CD14-positive monocyte (primary cell): Measurements from ENCODE around the gene ST3GAL3. TPM values are rescaled to one million over a fixed set of nuclear protein-coding genes. Genes with fewer than 3 reads are reported as not detected.

Experiments
- DNase-seq, 3 donors: peaks; one replicate each; pipeline ENCODE4 v3.0.0-alpha.2; 2011 to 2022
- H2AFZ ChIP-seq: 2 replicates; pipeline ENCODE4 v1.6.0; 2012; ENCODE audit warnings: mild to moderate bottlenecking, low read depth, low read length, inconsistent platforms; ENCODE audit not compliant: insufficient read depth, poor library complexity, severe bottlenecking
- H3K27ac ChIP-seq, 2 donors: 1 replicate in 1 of 2; 2 replicates in 1 of 2; pipeline ENCODE4 v1.5.1; 2012 to 2013; ENCODE audit warnings: low read length in 2 of 2, control low read depth in 1 of 2, inconsistent platforms in 1 of 2, low read depth in 1 of 2, mild to moderate bottlenecking in 1 of 2
- H3K27me3 ChIP-seq, 2 donors: one replicate each; pipeline versions ENCODE4 v1.6.0 to v1.6.1; 2011 to 2013; ENCODE audit warnings: low read length in 2 of 2; ENCODE audit not compliant: control insufficient read depth in 2 of 2, insufficient read depth in 2 of 2
- H3K36me3 ChIP-seq, 2 donors: replicated peaks in 1 of 2; 1 replicate in 1 of 2; 2 replicates in 1 of 2; pipeline versions ENCODE4 v1.5.1 to v1.6.1; 2012 to 2013; ENCODE audit warnings: low read length in 2 of 2, control low read depth in 1 of 2, inconsistent platforms in 1 of 2, mild to moderate bottlenecking in 1 of 2; ENCODE audit not compliant: insufficient read depth in 2 of 2, control insufficient read depth in 1 of 2
- H3K4me1 ChIP-seq, 2 donors: 1 replicate in 1 of 2; 2 replicates in 1 of 2; pipeline versions ENCODE4 v1.5.1 to v1.6.1; 2012 to 2013; ENCODE audit warnings: low read length in 2 of 2, control low read depth in 1 of 2, inconsistent platforms in 1 of 2, mild to moderate bottlenecking in 1 of 2, moderate library complexity in 1 of 2; ENCODE audit not compliant: insufficient read depth in 2 of 2, control insufficient read depth in 1 of 2
- H3K4me2 ChIP-seq: replicated peaks from 2 replicates; pipeline ENCODE3; 2012; ENCODE audit warnings: low read length, moderate library complexity, mild to moderate bottlenecking; ENCODE audit not compliant: poor library complexity, severe bottlenecking; ENCODE audit errors: extremely low read depth
- H3K4me3 ChIP-seq, 3 experiments: fragments of 200-600 bp in 1 of 3; sonication (generic) in 1 of 3; replicated peaks in 1 of 3; 1 replicate in 2 of 3; 2 replicates in 1 of 3; pipeline ENCODE4 v1.5.1; 2011 to 2013; ENCODE audit warnings: low read length in 3 of 3, mild to moderate bottlenecking in 3 of 3, control low read depth in 2 of 3, low read depth in 2 of 3, inconsistent platforms in 1 of 3, moderate library complexity in 1 of 3
- H3K79me2 ChIP-seq: 2 replicates; pipeline ENCODE4 v1.6.0; 2012; ENCODE audit warnings: mild to moderate bottlenecking, control low read depth, inconsistent platforms, low read length, moderate library complexity; ENCODE audit not compliant: insufficient read depth
- H3K9ac ChIP-seq: 2 replicates; pipeline ENCODE4 v1.6.0; 2017; ENCODE audit warnings: low read length, mild to moderate bottlenecking; ENCODE audit not compliant: insufficient read depth, poor library complexity, severe bottlenecking
- H3K9me3 ChIP-seq, 2 donors: replicated peaks in 1 of 2; 1 replicate in 1 of 2; 2 replicates in 1 of 2; pipeline versions ENCODE4 v1.5.1 to v1.6.1; 2012 to 2013; ENCODE audit warnings: low read length in 2 of 2, control low read depth in 1 of 2; ENCODE audit not compliant: control insufficient read depth in 1 of 2, insufficient read depth in 1 of 2
- H4K20me1 ChIP-seq: 2 replicates; pipeline ENCODE4 v1.6.0; 2012; ENCODE audit warnings: mild to moderate bottlenecking, low read length, control low read depth, moderate library complexity; ENCODE audit not compliant: insufficient read depth
- H3K27ac Mint-ChIP-seq, 7 donors: one replicate each; pipeline ENCODE4 v1.8.0; 2020; ENCODE audit warnings: mild to moderate bottlenecking in 7 of 7, mixed read lengths in 7 of 7, moderate library complexity in 6 of 7, inconsistent platforms in 2 of 7
- H3K27me3 Mint-ChIP-seq, 3 donors: one replicate each; pipeline ENCODE4 v1.8.0; 2021 to 2022; ENCODE audit warnings: low read depth in 3 of 3, mild to moderate bottlenecking in 3 of 3, mixed read lengths in 3 of 3, moderate library complexity in 3 of 3, inconsistent platforms in 1 of 3
- H3K36me3 Mint-ChIP-seq, 2 donors: one replicate each; pipeline ENCODE4 v1.8.0; 2020; ENCODE audit warnings: mixed read lengths in 2 of 2, inconsistent platforms in 1 of 2, mild to moderate bottlenecking in 1 of 2
- H3K4me1 Mint-ChIP-seq: one replicate; pipeline ENCODE4 v1.8.0; 2020; ENCODE audit warnings: mild to moderate bottlenecking, mixed read lengths
- H3K4me3 Mint-ChIP-seq, 2 donors: one replicate each; pipeline ENCODE4 v1.8.0; 2020; ENCODE audit warnings: mild to moderate bottlenecking in 2 of 2, mixed read lengths in 2 of 2, moderate library complexity in 1 of 2
- H3K9me3 Mint-ChIP-seq, 7 donors: one replicate each; pipeline ENCODE4 v1.8.0; 2020 to 2022; ENCODE audit warnings: mixed read lengths in 7 of 7, mild to moderate bottlenecking in 6 of 7, moderate library complexity in 6 of 7, inconsistent platforms in 2 of 7
- CTCF ChIP-seq: fragments of 200-600 bp; IDR thresholded peaks from one replicate; pipeline ENCODE4 v1.8.0; 2022; ENCODE audit warnings: antibody characterized with exemption, mild to moderate bottlenecking
- WGBS: methylation state at CpG from one replicate; pipeline ENCODE4 v1.1.5; 2013; ENCODE audit warnings: missing lambda C conversion rate; ENCODE audit not compliant: insufficient coverage; 5-methylcytosine and 5-hydroxymethylcytosine counted together
- intact Hi-C, 2 donors: fragments of 100-400 bp; cut with micrococcal nuclease; formaldehyde crosslinking; loops; one replicate each; pipeline versions ENCODE4 v1.15.0 to v1.15.1; 2023
- polyA plus RNA-seq, 3 donors: library from polyadenylated mRNA; depleted of rRNA in 1 of 3; unstranded in 2 of 3; stranded (reverse) in 1 of 3; fragments of 300-500 nt in 2 of 3; fragments of >200 nt in 1 of 3; fragmentation: Illumina TruSeq in 2 of 3; gene quantifications; 1 replicate in 2 of 3; 2 replicates in 1 of 3; pipeline ENCODE4 v1.2.3, GENCODE V29; 2012 to 2021

Gene ST3GAL3
- polyA plus RNA-seq, 3 donors, result 1.6 to 4.5 (median 2.1) TPM

GRCh38 chr1:43977376-43978263 is 270.3 kb downstream of the ST3GAL3 start:
- peak overlapping the region in 1 of 3 experiments; percentile 98 for H3K4me3 ChIP-seq
- DNase-seq, result peak in 2 of 3 donors; percentile 24 to 33

More at GRCh38 chr1:43977376-43978263, 270.3 kb downstream of the ST3GAL3 start:
- H3K79me2 ChIP-seq, result peaks cover 35% of the 10 kb centered on the region
- Mint-ChIP-seq H3K27me3 (peaks cover 4 to 8% (median 6%) of the 10 kb centered on the region in 3 donors), H3K4me1 (peaks cover 59% of the 10 kb centered on the region), H3K4me3 (peak overlapping the region; percentile 89 to 99), H3K36me3 (peaks cover 31 to 32% of the 10 kb centered on the region in 2 donors), H3K9me3 (peaks cover 0 to 1% (median 0%) of the 10 kb centered on the region in 7 donors), H3K27ac (peak overlapping the region; percentile 50 to 75 (median 66))
- H3K4me2 ChIP-seq, result peak overlapping the region; percentile 91
- intact Hi-C loops, result loop anchor here in 1 of 2 donors (10.0 kb wide), 2 partner anchors 323 to 377 kb away; partner anchors contain the start of genes ERI3 and KDM4A
- peaks cover 45% of the 10 kb centered on the region for H4K20me1 ChIP-seq
- H3K4me1 ChIP-seq, result peaks cover 47 to 63% of the 10 kb centered on the region in 2 donors
- WGBS, result 84% methylated on average over 3 of the region's 9 CpGs
- peaks cover 19 to 28% of the 10 kb centered on the region in 2 donors for H3K36me3 ChIP-seq
- TF ChIP-seq CTCF, result no peak
- H3K27ac ChIP-seq, result peak overlapping the region in 1 of 2 donors; percentile 46
- H3K27me3 ChIP-seq, result no peaks in the 10 kb centered on the region
- peak overlapping the region; percentile 34 for H3K9ac ChIP-seq
- no peak overlapping the region for H2AFZ ChIP-seq
- no peaks in the 10 kb centered on the region for H3K9me3 ChIP-seq
